IMR-90 (cell line): Measurements from ENCODE around the gene METTL15. TPM values are rescaled to one million over a fixed set of nuclear protein-coding genes. Genes with fewer than 3 reads are reported as not detected.

Experiments
- microRNA-seq, 2 experiments: library from miRNA; stranded (forward) in 1 of 2; unstranded in 1 of 2; fragments of 10-50 nt in 1 of 2; fragments of <30 nt in 1 of 2; gene quantifications in 1 of 2; microRNA quantifications in 1 of 2; one replicate each; pipeline versions ENCODE3 to v1.1.0; 2013 to 2020; ENCODE audit not compliant: insufficient read depth in 1 of 2, insufficient read length in 1 of 2, unreplicated experiment in 1 of 2
- polyA plus RNA-seq, 3 experiments: library from polyadenylated mRNA; depleted of rRNA; stranded (reverse); fragments of >200 nt; gene quantifications; 2 replicates each; pipeline ENCODE4 v1.2.3, GENCODE V29; 2012; ENCODE audit warnings: low replicate concordance in 1 of 3
- small RNA-seq, 5 experiments: library from RNA; depleted of rRNA; stranded (forward); fragments of <200 nt; gene quantifications; one replicate each; pipeline ENCODE3, GENCODE V24; 2012
- total RNA-seq: library from RNA; depleted of rRNA; stranded (reverse); fragments of >200 nt; gene quantifications from 2 replicates; pipeline ENCODE4 v1.2.3, GENCODE V29; 2012; rRNA removed

Gene METTL15
- total and polyA plus RNA-seq, 2 of the 4 experiments (the other 2 are of a cell fraction): 6.5 to 30.5 TPM

Small RNA genes lying within 50 kb of the gene (microRNA-seq; reads per million reads assigned to microRNA genes)
- not detected for gene AC023206.1 (ENCODE audit: insufficient read depth, insufficient read length)

Small RNA genes lying within 50 kb of the gene (small RNA-seq; reads per million reads assigned to genes)
- 0 reads per million in 5 experiments for gene AC023206.1

Other genes with a start within 250 kb of the METTL15 start
- 24.4 and 37.2 TPM in 2 replicates for gene KIF18A, start 232 bp upstream of the METTL15 start, total RNA-seq
- 7.6 and 8.9 TPM in 2 replicates for gene KIF18A, start 232 bp upstream of the METTL15 start, polyA plus RNA-seq (2012; rRNA removed)